ENCODE data around the gene ELP1.
"Not testable (repeated sequence)": the region's sequence is repeated elsewhere in the genome, so short reads cannot be mapped to it uniquely, and the experiment has no call there.

DNA sequence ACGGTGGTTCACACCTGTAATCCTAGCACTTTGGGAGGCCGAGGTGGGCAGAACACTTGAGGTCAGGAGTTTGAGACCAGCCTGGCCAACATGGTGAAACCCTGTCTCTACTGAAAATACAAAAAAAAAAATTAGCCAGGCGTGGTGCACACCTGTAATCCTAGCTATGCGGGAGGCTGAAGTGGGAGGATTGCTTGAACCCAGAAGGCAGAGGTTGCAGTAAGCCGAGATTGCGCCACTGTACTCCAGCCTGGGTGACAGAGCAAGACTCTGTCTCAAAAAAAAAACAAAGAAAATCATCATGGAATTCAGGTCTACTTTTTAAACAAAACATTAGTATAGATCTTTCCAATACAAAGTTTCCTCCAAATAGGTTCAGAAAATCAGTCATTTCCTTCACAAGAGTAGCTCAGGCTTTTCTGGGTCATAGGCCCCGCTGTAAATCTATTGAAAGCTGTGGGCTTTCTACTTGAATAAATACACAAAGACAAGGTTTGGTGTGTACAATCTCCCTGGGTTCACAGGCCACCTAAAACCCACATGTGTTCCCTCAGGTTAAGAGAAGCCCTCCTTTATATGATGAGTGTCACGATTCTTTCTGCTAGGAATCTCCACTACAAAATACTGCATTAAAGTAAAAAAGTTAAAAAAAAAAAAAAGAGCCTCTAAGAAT is 34.8 kb downstream of the ELP1 start:
- TF ChIP-seq, protein P1, sequence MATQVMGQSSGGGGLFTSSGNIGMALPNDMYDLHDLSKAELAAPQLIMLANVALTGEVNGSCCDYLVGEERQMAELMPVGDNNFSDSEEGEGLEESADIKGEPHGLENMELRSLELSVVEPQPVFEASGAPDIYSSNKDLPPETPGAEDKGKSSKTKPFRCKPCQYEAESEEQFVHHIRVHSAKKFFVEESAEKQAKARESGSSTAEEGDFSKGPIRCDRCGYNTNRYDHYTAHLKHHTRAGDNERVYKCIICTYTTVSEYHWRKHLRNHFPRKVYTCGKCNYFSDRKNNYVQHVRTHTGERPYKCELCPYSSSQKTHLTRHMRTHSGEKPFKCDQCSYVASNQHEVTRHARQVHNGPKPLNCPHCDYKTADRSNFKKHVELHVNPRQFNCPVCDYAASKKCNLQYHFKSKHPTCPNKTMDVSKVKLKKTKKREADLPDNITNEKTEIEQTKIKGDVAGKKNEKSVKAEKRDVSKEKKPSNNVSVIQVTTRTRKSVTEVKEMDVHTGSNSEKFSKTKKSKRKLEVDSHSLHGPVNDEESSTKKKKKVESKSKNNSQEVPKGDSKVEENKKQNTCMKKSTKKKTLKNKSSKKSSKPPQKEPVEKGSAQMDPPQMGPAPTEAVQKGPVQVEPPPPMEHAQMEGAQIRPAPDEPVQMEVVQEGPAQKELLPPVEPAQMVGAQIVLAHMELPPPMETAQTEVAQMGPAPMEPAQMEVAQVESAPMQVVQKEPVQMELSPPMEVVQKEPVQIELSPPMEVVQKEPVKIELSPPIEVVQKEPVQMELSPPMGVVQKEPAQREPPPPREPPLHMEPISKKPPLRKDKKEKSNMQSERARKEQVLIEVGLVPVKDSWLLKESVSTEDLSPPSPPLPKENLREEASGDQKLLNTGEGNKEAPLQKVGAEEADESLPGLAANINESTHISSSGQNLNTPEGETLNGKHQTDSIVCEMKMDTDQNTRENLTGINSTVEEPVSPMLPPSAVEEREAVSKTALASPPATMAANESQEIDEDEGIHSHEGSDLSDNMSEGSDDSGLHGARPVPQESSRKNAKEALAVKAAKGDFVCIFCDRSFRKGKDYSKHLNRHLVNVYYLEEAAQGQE (IDR thresholded peaks at IDR 0.05), result not testable (repeated sequence)
- not testable (repeated sequence) for TF ChIP-seq CHD4 (IDR thresholded peaks at IDR 0.05; ENCODE audit: borderline replicate concordance); SMC3 (IDR thresholded peaks at IDR 0.05); BHLHE40 (IDR thresholded peaks at IDR 0.05; ENCODE audit: low read depth, low read length); GATA3 (IDR thresholded peaks at IDR 0.05; ENCODE audit: borderline replicate concordance); RAD21 (conservative IDR thresholded peaks at IDR 0.05 in 1 of 2, IDR thresholded peaks at IDR 0.05 in 1 of 2); POLR2AphosphoS2 (conservative IDR thresholded peaks at IDR 0.05; ENCODE audit: low read length); SREBF2 (IDR thresholded peaks at IDR 0.05)
- TF ChIP-seq, protein P2, sequence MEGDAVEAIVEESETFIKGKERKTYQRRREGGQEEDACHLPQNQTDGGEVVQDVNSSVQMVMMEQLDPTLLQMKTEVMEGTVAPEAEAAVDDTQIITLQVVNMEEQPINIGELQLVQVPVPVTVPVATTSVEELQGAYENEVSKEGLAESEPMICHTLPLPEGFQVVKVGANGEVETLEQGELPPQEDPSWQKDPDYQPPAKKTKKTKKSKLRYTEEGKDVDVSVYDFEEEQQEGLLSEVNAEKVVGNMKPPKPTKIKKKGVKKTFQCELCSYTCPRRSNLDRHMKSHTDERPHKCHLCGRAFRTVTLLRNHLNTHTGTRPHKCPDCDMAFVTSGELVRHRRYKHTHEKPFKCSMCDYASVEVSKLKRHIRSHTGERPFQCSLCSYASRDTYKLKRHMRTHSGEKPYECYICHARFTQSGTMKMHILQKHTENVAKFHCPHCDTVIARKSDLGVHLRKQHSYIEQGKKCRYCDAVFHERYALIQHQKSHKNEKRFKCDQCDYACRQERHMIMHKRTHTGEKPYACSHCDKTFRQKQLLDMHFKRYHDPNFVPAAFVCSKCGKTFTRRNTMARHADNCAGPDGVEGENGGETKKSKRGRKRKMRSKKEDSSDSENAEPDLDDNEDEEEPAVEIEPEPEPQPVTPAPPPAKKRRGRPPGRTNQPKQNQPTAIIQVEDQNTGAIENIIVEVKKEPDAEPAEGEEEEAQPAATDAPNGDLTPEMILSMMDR (IDR thresholded peaks at IDR 0.05), result not testable (repeated sequence)
- TF ChIP-seq, protein P3, sequence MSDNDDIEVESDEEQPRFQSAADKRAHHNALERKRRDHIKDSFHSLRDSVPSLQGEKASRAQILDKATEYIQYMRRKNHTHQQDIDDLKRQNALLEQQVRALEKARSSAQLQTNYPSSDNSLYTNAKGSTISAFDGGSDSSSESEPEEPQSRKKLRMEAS (IDR thresholded peaks at IDR 0.05), result not testable (repeated sequence)
